GM19467 (cell line): ENCODE results near the gene RAET1E.
"Not testable (repeated sequence)": the region's sequence is repeated elsewhere in the genome, so short reads cannot be mapped to it uniquely, and the experiment has no call there.

Experiments used
- ATAC-seq: cut with Tn5 transposase; IDR thresholded peaks from one replicate; pipeline ENCODE4 v1.9.1; 2021; ENCODE audit warnings: mild to moderate bottlenecking, moderate library complexity; ENCODE audit not compliant: unreplicated experiment

The RAET1E gene

DNA sequence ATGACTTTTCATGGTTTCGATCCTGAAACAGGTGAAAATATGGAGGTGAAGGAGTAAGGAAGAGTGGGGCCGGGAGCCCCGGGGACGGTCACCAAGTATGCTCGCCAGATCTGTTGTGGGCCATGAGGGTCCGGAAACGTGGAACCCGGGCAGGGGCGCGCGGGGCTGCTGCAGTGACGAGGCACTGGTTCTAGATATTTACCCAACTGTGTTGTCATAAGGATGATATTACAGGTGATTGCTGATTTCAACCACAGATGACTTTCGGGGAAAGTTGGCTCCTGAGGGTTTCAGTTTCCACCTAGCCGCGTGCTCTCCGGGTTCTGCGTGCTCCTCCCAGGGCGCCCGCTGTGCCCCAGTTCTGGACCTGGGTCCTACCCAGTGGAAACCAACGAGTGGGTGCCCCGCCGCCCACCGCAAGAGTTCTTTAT is 12.8 kb upstream of the RAET1E start:
- ATAC-seq = no peak

DNA sequence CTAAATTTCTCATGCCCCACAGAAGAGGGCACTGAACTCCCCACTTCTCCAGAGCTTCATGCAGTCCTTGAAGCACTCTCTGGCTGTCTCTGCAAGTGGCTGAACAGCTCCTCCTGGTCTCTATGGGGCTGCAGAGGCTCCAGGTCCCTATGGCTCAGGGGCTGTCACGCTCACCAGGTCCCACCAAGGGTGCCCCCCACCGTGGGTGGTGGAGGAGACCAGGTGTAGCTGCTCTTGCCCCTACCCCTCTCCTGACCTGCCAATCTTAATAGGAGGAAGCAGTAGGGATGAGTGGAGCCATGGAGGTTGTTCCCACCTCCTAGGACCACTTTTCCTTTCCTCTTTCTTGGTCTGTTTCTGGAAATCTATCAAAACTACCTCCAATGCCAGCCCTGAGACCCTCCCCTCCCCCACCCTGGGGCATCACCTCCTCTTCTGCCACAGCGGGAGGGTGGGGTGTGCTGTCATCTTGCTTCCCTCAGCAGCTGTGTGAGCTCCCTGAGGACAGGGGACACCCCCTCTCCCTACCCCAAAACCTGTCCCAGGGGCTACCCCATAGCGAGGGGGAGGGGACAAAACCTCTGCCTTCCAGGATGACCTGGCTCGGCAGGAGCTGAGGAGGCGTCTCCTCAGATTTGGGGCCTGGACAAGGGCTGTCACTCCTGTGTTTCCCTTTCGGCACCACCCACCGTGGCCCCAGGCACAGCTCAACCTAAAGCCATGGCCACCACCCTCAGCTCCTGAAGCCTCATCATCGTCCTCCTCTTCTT is 12.0 kb upstream of the RAET1E start:
- ATAC-seq = no peak

DNA sequence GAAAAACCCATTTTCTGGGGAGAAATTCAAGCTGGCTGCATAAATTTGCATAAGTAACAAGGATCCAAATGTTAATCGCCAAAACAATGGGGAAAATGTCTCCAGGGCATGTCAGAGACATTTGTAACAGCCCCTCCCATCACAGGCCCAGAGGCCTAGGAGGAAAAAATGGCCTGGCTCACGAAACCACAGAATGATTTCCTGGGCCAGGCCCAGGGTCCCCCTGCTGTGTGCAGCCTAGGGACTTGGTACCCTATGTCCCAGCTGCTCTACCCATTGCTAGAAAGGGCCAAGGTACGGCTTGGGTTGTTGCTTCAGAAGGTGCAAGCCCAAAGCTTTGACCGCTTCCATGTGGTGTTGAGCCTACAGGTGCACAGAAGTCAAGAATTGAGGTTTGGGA is 10.6 kb upstream of the RAET1E start:
- ATAC-seq = not testable (repeated sequence)

DNA sequence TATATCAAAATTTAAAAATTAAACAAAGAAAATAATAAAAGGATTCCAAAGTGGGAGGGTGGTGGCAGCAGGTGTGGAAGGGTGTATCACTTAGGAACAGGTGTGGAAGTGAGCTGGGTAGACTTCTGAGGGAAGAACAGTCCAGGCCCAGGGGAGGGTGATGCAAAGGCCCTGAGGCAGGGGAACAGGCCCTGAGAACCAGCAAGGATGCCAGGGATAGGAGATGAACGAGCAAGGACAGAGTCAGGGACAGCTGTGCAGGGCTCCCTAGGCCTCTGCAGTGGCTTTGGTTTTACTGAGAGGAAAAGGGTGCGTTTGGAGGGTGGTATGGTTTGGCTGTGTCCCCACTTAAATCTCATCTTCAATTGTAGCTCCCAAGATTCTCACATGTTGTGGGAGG is 9.4 kb upstream of the RAET1E start:
- no peak for ATAC-seq

DNA sequence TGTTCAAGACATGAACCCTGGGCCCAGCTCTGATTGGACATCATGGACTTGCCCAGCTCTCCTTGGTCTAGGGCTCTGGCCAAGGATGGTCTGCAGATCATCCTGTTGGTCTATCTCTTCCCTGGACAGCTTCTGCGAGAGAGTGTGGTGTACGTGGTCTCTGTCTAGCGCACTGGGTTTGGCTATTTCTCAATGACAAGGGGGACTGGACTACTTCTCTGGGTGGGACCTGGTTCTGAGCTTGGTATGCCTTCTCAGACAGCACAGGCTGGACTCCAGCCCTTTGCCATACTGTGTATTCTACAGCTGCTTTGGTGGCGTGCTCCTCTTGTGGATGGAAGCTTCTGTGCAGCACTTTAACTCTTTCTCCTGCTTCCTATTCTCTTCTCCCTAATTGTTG is 8.5 kb upstream of the RAET1E start:
- no peak for ATAC-seq

DNA sequence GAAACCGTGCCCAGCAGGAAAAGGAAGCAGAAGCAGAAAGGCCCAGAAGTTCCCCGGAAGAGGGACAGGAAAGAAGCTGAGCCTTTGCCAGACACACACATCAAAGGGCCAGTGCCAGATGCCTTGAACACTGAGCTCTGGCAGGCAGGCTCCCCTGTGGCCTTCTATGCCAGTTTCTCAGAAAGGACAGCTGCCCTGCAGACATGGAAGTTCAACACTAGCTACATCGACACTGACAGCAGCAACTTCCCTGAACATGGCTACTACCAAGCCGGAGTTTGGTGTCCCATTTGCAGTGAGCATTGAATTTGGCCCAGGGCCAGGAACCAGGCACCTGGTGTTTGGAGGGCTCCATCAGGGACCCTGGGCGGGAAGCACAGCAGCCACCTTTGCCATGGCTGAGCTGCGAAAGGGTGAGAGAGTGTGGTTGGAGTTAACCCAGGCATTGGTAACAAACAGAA is 8.0 kb upstream of the RAET1E start:
- ATAC-seq = no peak

DNA sequence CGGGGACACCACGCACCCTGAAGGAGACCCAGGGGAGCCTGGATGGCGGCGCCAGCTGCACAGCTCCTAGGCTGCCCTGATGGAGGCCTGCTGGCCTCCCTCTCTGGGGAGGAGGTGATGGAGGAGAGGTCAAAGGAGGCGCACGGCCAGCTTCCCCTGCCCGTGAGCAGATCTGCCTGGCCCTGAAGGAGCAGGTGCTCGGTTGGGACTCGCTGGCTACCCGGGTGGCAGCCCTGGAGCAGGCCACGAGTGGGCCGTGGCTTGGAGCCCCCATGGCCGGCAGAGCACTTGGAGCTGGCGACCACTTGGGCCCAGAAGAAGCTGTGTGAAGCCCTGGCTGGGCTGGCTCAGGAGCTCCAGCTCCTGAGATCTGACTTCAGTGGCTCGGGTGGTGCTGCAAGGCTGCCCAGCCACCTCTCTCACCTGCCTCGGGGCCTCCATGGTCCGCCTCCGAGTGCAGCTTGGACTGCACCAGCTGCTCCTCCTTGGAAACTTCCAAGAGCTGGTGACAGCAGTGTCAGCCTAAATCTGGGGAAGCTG is 7.5 kb upstream of the RAET1E start:
- no peak for ATAC-seq

DNA sequence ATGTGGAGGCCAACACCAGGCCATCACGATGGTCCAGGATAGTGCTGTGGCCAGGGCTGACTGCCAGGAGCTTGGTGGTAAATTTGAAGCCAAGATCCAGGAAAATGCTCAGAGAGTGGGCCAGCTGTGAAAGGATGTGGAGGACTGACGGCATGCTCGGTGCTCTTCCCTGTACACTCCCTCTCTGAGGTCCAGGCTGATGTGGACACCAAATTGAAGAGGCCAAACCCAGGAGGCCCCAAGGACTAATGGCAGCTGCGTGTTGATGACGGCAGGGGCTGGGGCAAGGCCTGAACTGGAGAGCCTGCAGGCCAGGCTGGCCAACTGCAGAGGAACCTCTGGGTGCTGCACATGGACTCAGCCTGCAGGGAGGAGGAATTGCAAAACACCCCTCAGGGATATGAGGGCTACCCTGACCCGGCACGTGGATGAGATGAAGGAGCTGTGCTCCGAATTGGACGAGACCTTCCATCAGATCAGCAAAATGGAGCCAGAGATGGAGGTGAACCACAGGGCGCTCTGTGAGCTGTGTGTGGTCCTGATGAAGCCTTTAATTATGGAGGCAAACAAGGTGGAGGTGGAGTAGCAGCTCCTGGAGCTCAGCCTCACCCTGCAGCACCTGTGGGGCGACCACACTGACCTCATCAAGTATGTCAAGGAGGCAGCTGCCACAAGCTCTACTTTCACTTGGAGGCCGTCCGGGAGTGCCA is 6.9 kb upstream of the RAET1E start:
- no peak for ATAC-seq

DNA sequence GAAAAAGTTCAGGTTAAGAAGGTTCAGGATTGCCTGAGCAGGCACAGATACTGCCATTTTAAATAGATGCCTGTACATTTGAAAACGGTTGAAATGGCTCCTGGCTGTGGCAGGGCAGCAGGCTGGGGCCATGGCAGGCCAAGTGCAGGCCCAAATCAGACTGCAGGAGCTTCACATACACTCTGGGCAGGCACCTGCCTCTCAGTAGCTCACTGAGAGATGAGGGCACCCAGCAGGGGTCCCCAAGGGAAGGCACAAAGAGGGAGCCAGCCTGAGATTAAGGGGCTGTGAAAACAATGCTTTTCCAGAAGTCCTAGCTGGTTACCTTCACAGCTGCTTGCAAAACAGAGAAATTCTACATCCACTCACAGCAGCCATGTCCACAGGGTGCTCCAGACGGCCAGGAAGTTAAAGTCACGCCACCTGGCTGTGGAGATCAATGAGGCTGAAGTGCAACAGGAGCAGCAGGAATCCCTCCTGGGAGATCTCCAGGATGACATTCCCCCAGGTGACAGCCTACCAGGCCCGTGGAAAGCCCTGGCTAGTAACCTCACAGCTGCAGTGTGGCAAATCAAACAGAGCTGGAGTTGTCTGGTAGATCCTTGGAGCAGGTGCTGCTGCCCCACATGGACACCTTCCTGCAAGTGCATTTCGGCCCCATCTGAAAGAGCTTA is 6.2 kb upstream of the RAET1E start:
- ATAC-seq = no peak

DNA sequence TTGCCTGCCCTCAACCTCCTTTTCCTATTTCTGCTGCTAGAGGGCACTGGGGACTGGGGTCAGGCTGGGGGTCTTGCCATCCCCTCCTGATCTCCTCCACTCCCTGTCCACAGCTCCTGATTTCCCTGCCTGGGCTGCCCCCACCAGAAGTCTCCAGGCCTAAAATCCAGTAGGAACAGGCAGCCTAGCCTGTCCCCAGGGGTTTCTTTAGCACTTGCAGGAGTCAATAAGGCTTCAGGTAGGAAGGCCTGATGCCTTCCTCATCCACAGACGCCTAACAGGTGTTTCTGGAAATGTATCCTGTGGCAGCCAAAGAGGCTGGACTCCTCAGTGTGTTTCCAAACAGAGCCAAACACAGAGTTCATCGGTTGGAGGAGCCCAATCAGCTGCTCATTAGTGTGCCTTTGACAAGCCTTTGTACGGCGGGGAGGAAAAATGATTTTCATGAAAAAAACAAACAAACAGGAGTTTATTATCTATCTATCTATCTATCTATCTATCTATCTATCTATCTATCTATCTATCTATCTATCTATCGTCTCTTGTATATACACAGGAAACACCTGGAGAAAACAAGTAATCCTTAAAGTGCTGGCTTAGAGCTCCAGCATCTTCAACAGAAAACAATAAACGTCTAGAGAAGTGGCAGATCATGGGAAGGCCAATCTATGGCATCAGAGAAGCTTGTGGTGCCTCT is 3.7 kb upstream of the RAET1E start:
- no peak for ATAC-seq

DNA sequence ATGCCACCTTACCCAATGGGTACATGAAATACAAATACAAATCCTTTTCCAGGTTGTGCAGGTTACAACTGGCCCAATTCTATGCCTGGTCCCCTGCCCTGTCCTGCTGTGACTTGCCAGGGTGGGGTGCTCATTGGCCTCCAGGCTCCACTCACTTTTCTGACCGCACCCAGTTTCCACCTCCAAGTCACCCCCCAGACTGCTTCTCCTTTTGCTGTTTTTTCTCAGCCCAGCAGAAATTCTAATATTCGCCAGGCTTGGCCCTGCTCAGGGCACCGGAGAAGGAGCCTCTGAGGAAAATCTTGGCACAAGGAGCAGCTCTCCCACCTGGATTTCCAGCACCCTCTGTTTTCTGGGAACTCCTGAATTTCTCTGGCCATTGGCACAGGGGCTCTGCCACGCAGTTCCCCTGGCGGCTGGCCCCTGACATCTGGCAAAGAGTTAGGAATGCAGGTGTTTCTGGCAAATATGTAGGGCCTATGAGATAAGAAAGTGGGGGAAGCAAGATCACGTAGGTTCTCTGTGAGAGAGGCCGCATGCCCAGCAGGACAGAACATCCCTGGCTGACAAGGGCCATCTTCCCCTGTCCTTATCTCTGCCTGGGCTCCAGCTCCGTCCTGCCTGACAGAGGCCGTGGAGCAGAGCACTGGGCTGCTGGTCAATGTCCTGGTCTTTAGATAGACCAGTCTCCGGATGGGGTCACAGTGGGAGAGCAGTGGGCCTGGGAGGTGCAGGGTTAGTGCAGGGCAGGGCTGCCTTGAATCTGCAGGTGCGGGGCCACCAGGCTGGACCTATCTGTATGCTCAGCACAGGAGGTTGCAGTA is 2.9 kb upstream of the RAET1E start:
- no peak for ATAC-seq

DNA sequence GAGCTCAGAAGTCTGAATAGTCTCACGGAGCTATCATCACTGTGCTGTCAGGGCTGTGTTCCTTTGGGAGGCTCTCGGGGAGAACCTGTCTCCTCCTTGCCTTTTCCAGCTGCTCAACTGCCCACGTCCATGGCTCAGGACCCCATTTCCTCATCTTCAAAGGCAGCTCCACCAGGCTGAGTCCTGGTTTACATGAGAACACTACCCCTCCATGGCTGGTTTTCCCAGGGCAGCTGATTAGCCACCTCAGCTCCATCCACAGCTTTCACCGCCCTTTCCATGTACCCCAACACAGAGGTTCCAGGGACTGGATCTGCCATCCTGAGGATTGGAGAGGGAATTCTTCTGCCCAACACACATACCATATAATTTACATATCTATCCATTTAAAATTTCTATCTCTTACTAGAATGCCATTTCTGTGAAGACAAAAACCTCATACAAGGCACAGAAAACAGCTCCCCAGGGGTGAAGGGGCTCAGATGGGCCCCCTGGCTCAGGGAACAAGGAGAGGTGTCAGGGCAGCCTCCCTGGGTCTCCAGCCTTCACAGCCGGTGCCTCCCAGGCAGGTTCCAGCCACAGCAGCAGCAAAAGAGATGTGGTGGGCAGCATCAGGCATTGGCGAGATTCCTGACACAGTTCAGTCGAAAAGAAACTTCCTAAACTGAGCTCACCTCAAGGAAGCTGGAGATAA is 2.2 kb upstream of the RAET1E start:
- ATAC-seq = no peak

DNA sequence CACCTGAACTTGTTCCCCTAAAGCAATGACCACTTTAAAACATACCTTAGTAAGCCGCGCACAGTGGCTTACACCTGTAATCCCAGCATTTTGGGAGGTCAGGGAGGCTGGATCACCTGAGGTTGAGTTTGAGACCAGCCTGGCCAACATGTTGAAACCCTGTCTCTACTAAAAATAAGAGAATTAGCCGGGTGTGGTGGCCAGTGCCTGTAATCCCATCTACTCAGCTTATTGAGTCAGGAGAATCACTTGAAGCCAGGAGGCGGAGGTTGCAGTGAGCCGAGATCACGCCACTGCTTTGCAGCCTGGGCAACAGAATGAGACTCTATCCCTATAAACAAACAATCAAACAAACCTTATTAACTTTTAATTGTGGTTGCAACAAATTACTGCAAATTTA is 1.6 kb upstream of the RAET1E start:
- no peak for ATAC-seq

DNA sequence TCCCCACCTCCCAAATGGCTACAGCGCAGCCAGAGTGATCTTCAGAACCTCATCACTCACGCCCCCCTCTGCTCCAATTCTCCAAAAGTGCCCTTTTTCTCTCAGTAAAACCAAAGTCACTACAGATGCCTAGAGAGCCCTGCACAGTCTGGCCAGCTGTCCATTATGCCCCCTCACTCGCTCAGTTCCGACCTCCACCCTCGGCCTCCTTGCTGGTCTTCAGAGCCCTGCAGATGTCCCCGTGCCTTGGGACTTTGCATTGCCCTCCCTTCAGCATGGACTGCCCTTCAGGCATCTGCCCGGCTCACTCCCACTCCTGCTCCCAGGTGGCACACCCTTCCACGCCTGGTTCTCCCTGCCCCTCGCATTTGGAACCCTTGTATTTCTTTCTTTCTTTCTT is 1.1 kb upstream of the RAET1E start:
- no peak for ATAC-seq

DNA sequence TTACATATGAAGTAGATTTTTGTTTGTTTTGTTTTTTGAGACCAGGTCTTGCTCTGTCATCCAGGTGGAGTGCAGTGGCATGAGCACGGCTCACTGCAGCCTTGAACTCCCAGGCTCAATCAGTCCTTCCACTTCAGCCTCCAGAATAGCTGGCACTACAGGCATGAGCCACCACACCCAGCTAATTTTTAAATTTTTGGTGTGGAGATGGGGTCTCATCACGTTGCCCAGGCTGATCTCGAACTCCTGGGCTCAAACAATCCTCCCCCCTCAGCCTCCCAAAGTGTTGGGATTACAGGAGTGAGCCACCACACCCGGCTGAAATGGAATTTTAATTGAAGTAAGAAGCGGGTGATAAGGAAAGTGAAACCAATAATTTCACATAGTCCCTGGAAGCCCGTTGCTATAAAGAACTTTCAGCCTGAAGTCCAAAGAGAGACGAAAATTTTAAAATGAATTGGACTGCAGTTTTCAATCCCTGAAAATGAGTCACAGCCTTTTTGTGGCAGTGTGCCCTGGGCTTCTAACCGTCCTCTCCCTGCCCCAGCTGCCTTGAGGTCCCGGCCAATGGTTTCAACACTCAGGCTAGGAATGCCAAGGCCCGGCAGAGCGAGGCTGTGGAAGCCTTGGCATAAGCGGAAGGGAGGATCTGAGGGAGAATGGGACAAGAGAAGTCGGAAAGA is 757 bp downstream of the RAET1E start:
- no peak for ATAC-seq

DNA sequence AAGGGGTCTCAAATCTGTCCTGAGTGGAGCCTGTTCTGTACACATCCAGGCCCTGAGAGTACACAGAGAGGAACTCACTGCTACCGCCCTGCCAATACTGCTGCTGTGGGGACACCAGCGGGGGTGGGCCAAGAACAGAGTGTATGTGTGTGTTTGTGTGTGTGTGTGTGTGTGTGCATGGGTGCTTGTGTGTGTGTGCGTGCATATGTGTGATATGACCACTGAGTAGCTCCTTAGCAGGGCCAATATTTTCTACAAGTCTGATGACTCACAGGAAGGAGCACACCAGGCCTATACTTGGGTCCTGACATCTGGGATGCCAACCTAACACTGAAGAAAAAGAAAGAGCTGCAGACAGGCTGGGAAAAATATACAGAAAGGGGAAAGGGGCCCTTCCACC is 1.4 kb downstream of the RAET1E start:
- no peak for ATAC-seq

DNA sequence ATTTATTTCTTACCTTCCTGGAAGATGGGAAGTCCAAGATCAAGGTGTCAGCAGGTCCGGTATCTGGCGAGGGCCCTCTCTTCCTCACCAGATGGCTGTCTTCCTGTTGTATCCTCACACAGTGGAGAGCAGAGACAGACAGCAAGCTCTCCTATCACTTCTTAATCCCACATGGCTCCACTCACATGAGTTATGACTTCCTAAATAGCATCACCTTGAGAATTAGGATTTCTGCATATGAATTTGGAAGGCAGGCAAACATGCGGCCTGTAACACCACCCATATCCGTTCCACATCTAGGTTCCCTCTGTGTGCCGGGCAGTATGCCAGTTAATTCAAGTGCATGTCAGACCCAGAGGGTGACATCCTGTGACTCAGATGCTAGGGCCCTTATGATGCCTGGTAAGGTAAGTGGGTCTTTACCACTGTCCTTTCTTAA is 2.1 kb downstream of the RAET1E start:
- ATAC-seq = no peak

DNA sequence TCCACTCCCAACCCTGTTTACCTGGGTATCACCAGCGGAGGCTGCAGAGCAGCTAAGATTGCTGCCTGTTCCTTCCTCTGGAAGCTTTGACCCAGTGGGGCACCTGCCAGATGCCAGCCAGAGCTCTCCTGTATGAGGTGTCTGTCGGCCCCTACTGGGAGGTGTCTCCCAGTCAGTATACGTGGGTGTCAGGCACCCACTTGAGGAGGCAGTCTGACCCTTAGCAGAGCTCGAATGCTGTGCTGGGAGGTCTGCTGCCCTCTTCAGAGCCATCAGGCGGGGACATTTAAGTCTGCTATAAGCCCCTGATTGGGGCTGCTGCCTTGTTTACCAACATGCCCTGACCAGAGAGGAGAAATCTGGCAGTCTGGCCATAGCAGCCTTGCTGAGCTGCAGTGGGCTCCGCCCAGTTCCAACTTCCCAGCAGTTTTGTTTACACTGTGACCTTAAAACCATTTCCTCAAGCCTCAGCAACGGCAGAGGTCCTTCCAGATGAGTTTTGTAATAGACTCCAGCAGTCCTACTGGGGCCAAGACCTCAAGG is 2.8 kb downstream of the RAET1E start:
- no peak for ATAC-seq

DNA sequence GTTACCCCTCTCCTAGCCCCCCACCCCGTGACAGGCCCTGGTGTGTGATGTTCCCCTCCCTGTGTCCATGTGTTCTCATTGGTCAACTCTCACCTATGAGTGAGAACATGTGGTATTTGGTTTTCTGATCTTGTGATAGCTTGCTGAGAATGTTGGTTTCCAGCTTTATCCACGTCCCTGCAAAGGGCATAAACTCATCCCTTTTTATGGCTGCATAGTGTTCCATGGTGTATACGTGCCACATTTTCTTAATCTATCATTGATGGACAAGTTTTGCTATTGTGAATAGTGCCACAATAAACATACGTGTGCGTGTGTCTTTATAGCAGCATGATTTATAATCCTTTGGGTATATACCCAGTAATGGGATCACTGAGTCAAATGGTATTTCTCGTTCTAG is 6.0 kb downstream of the RAET1E start:
- not testable (repeated sequence) for ATAC-seq
